SK-N-SH (cell line): ENCODE results near the gene MYO16. TPM values are rescaled to one million over a fixed set of nuclear protein-coding genes. Genes with fewer than 3 reads are reported as not detected.

ENCODE experiments used
- ELF1 ChIP-seq: IDR thresholded peaks from 2 replicates; pipeline ENCODE4 v1.4.0; 2012
- MEF2A ChIP-seq: IDR thresholded peaks from 2 replicates; pipeline ENCODE4 v1.4.0; 2012; ENCODE audit warnings: low read depth, borderline replicate concordance
- NFIC ChIP-seq: IDR thresholded peaks from 2 replicates; pipeline ENCODE4 v1.4.0; 2012; ENCODE audit warnings: borderline replicate concordance
- NRF1 ChIP-seq: IDR thresholded peaks from 2 replicates; pipeline ENCODE4 v1.6.1; 2012; ENCODE audit warnings: low read depth, mild to moderate bottlenecking, low read length
- POLR2AphosphoS5 ChIP-seq: IDR thresholded peaks from 2 replicates; pipeline ENCODE4 v1.6.1; 2012; ENCODE audit warnings: low read depth, low read length
- RAD21 ChIP-seq: IDR thresholded peaks from 2 replicates; pipeline ENCODE4 v1.6.1; 2012; ENCODE audit warnings: mild to moderate bottlenecking, low read length
- TAF1 ChIP-seq: IDR thresholded peaks from 2 replicates; pipeline ENCODE4 v1.6.1; 2012; ENCODE audit warnings: low read depth, mild to moderate bottlenecking, low read length, moderate library complexity, borderline replicate concordance
- TEAD4 ChIP-seq: IDR thresholded peaks from 2 replicates; pipeline ENCODE4 v1.4.0; 2012; ENCODE audit warnings: mild to moderate bottlenecking, borderline replicate concordance; ENCODE audit not compliant: insufficient read depth
- polyA plus RNA-seq, 3 experiments: library from polyadenylated mRNA; depleted of rRNA; stranded (reverse); fragments of >200 nt; gene quantifications; 2 replicates each; pipeline ENCODE4 v1.2.3, GENCODE V29; 2012
- TF ChIP-seq, protein P1 (sequence below): IDR thresholded peaks from 2 replicates; pipeline ENCODE4 v1.6.1; 2012; ENCODE audit warnings: mild to moderate bottlenecking, low read depth, low read length, moderate library complexity

Gene MYO16
- polyA plus RNA-seq, 1 of the 3 experiments (the other 2 are of a cell fraction): 0.07 TPM

DNA sequence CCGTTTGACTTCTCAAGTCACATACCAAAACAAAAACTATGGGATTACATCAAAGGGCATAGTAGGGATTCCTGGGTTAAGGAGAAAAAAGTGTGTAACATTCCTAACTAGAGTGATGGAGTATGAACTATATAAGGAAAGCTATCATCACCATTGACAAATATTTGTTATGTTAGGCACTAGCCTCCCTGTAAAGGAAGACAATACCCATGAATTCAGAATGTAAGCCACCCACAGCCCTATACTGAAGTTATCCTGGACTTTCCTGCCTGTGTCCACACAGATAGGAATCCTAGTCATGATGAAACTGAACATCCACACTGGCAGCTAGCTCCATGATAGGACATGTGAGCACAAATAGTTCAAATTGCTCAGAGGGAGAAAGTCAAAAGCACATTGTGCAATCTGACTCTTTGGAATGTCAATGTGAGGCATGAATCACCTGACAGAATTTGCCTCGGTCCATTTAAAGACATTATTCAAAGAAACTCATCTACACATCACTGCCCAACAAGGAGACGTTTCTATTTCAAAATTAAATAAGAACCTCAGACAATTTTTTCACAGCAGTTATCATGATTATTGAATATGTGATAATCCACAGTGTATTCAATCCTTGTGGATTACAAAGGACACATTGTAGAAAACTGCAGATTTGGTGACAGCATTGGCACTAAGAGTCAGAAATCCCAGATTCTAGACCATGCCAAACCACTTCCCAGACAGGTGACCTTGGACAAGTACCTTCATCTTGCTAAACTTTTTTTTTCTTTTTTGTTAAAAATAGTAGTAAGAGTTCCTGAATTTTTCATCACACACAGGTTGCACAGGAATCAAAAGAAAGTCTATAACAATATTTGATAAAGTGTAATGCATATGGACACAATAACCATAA lies 627.7 kb downstream of the MYO16 start (continued):
- TF ChIP-seq RAD21 (no peak), TAF1 (peak; percentile 42; the same call in 1 of the 2 replicates), TEAD4 (peak; percentile 86), ELF1 (no peak), POLR2AphosphoS5 (peak; percentile 12; the same call in 1 of the 2 replicates), NFIC (no peak; the same call in 1 of the 2 replicates), MEF2A (peak; percentile 62; the same call in 1 of the 2 replicates), NRF1 (no peak)
- TF ChIP-seq, protein P1, sequence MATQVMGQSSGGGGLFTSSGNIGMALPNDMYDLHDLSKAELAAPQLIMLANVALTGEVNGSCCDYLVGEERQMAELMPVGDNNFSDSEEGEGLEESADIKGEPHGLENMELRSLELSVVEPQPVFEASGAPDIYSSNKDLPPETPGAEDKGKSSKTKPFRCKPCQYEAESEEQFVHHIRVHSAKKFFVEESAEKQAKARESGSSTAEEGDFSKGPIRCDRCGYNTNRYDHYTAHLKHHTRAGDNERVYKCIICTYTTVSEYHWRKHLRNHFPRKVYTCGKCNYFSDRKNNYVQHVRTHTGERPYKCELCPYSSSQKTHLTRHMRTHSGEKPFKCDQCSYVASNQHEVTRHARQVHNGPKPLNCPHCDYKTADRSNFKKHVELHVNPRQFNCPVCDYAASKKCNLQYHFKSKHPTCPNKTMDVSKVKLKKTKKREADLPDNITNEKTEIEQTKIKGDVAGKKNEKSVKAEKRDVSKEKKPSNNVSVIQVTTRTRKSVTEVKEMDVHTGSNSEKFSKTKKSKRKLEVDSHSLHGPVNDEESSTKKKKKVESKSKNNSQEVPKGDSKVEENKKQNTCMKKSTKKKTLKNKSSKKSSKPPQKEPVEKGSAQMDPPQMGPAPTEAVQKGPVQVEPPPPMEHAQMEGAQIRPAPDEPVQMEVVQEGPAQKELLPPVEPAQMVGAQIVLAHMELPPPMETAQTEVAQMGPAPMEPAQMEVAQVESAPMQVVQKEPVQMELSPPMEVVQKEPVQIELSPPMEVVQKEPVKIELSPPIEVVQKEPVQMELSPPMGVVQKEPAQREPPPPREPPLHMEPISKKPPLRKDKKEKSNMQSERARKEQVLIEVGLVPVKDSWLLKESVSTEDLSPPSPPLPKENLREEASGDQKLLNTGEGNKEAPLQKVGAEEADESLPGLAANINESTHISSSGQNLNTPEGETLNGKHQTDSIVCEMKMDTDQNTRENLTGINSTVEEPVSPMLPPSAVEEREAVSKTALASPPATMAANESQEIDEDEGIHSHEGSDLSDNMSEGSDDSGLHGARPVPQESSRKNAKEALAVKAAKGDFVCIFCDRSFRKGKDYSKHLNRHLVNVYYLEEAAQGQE: no peak
